ENCODE results near the gene RHBDD2.
"Not testable (repeated sequence)": the region's sequence is repeated elsewhere in the genome, so short reads cannot be mapped to it uniquely, and the experiment has no call there.

RHBDD2 gene

DNA sequence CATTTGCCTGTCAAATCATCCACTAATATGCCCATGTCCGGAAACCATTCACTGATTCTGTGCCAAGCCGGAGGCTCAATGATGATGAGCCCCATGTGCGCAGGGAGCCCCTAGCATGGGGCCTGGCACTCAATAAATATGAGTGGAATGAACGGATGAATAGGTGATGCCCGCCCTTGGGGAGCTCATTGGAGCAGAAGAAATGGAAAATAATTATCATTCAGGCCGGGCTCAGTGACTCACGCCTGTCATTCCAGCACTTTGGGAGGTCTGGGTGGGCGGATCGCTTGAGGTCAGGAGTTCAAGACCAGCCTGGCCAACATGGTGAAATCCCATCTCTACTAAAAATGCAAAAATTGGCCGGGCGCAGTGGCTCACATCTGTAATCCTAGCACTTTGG lies 11.0 kb downstream of the RHBDD2 start:
- DNase-seq, result no peak

- DNase-seq, result not testable (repeated sequence)
Measured at GRCh38 chr7:75891237-75891636, 12.4 kb downstream of the RHBDD2 start.

DNA sequence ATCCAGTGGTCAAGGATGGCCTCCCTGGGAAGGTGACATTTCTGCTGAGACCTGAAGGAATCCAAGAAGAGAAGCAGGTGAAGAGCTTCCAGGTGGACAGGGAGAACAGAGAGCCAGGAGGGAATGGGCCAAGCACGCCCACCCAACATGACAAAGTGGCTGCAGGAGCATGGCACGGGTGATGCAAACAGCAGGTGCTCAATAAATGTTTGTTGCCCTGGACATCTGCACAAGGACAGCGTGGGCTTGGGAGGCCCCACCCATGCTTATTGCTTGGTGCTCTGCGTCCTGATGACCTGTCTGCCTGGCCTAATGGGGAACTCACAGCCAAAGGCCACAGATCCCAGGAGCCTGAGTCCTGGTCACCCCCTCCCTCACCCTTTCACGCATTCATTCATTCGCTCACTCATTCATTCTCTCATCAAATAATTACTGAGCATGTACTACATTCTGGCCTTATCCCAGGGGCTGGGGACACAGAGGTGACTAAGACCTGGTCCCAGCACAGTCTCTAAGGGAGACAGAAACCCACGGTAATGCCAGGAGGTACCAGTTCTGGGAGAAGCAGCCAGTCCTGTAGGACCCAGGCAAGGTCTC lies 13.1 kb downstream of the RHBDD2 start:
- DNase-seq, result no peak

DNA sequence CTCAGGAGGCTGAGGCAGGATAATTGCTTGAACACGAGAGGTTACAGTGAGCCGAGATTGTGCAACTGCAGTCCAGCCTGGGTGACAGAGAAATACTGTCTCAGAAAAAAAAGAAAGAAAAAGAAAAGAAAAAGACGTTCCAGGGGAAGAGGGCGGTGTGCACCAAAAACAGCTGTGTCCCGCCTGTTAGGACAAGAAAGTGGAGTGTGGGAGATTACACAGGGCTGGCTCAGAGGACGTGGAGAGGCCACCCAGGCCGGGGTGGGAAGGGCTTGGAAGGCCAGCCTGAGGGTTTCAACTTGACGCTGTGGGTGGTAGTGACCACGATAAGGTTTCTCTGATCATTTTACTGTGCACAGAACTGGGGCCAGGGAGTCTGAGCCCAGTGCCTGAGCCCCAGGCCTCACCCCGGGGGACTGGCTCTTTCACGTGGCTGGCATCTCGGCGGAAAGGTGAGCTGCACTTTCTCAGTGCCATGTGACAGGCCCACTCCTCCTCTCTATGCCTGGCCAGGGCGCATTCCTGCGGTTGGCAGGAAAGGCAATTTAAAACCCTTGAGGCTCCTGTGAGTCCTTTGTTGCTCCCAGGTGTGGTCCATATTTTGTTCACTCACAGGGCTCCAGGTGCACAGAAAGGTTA lies 13.9 kb downstream of the RHBDD2 start:
- no peak for DNase-seq

- DNase-seq, result no peak
Measured at GRCh38 chr7:75896803-75897327, 18.0 kb downstream of the RHBDD2 start.

GRCh38 chr7:75900617-75901315 lies 21.9 kb downstream of the RHBDD2 start:
- no peak for DNase-seq

GRCh38 chr7:75905785-75906604 lies 27.2 kb downstream of the RHBDD2 start:
- no peak for DNase-seq

DNA sequence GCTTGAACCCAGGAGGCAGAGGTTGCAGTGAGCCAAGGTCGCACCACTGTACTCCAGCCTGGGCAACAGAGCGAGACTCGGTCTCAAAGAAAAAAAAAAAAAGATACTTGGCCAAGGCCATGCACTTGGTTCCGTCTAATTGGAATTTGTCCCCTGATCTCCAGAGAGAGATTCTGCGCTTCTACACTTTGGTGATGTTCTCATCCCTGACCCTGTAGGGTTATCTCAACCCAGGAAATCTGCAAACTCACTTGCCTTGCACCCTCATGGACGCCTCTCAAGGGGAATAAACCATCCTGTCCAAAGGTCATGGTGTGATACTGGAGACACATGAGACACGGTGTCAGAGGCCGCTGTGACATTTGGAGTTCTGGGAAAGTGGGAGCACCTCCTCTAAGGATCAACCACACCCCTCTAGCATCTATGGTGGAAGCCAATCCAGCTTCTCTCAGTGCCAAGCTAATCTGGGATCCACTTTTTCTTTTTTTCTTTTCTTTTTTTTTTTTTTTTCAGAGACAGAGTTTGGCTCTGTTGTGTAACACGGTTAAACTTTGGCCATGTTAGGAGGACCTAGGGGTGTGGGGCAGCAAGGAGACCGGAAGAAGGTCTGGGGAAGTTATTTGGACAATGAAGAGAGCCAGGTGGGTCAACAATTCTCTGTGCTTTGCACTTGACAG lies 28.3 kb downstream of the RHBDD2 start:
- no peak for DNase-seq

GRCh38 chr7:75907668-75908039 lies 28.8 kb downstream of the RHBDD2 start:
- DNase-seq, result not testable (repeated sequence)

DNA sequence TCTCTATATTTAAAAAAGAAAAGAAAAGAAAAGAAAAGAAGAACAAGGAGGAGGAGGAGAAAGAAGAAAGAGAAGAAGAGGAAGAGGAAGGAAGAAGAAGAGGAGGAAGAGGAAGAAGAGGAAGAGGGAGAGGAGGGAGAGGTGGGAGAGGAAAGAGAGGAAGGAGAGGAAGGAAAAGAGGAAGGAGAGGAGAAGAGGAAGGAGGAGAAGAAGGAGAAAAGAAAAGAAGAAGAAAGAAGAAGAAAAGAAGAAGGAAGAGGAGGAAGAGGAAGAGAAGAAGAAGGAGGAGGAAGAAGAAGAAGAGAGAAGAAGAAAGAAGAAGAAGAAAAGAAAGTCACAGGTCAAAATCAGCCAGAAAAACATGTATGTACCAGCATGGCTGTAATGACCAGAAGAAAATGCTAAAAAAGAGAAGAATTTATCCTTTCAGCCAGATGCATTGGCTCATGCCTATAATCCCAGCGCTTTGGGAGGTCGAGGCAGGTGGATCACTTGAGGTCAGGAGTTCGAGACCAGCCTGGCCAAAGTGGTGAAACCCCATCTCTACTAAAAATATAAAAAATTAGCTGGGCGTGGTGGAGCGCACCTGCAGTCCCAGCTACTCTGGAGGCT lies 30.8 kb downstream of the RHBDD2 start:
- no peak for DNase-seq

DNA sequence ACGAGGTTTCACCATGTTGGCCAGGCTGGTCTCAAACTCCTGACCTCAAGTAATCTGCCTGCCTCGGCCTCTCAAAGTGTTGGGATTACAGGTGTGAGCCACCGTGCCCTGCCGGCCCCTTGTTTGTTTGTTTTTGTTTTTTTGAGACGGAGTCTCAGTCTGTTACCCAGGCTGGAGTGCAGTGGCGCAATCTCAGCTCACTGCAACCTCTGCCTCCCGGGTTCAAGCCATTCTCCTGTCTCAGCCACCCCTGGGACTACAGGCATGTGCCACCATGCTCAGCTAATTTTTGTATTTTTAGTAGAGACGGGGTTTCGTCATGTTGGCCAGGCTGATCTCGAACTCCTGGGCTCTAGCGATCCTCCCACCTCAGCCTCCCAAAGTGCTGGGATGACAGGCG lies 32.4 kb downstream of the RHBDD2 start:
- DNase-seq, result not testable (repeated sequence)

GRCh38 chr7:75913437-75913836 lies 34.6 kb downstream of the RHBDD2 start:
- DNase-seq, result no peak

DNA sequence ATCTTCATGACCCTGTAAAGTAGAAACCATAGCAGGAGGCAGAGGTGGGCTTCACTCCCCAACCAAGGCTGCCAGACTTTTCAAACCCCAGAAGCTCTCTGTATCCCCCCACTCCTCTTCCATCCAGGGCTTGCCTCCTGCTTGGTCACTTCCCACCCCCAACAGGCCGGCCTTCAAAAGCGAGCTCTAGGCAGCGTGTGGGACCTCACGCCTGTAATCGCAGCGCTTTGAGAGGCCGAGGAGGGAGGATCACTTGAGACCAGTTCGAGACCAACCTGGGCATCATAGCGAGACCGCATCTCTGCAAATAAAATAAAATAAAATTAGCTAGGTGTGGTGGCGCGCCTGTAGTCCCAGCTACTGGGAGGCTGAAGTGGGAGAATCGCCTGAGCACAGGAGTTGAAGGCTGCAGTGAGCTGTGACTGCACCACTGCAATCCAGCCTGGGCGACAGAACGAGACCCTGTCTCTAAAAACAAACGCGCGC lies 35.4 kb downstream of the RHBDD2 start:
- DNase-seq, result no peak

- peak; percentile 98 for DNase-seq
Measured at GRCh38 chr7:75914655-75915415, 36.0 kb downstream of the RHBDD2 start, which contains the start of gene POR. POR (plus strand) TSS chr7:75915155; CDS start chr7:75954002, 38,847 bp downstream.

GRCh38 chr7:75915416-75916156 lies 36.8 kb downstream of the RHBDD2 start:
- DNase-seq, result peak; percentile 6

DNA sequence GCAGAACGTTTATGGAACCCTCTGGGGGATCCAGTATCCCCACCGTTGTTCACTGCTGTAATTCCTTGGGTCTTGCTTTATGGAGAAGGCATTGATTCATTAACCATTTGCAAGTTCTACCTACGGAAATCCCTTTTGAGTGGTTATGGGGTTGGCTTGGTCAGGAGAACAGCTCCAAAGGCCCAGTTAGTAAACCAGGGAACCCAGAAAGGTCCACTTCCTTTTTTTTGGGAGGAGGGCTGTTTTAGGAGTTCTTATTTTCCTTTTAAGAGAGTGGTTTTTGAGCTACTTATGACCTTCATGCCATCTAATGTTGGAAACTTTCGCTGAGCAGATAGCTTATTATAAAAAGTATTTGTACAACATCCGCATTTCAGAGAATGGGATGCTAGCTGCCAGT lies 37.4 kb downstream of the RHBDD2 start:
- DNase-seq, result no peak

GRCh38 chr7:75916685-75917634 lies 38.1 kb downstream of the RHBDD2 start:
- DNase-seq, result no peak

DNA sequence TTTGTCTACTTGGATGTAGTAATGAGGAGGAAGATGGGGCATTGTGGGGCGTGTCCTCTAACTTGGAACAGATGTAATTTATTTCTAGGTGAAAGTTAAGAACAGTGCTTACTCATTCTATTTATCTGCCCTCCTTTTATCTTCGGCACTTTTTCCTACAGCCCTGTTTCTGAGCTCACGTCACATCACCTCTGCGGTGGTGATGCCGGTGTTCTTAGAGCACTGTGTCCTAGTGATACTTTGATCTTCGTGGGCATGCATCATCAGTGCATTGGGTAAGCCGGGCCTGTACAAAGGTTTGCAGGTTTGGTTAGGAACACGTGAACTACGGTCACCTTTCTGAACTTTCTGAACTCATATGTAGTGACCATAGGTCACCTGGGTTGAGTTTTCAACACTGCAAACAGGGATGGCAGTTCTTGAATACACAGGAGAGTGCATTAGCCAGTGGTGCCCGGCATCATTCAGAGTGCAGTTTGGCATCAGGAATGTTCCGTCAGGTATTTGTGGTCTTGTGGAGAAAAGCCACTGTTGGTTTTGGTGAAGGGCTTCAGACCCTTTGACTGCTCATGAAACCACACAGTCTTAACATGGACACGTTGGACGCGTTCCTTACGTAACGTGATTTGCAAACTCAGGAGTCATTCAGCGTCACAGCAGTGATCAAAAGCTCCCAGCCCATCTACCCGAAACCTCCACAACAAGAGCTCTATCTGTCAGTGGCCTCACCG lies 41.8 kb downstream of the RHBDD2 start:
- DNase-seq, result no peak
